Stimulated activated CD8-positive, alpha-beta memory T cell treated with anti-CD3 and anti-CD28 coated beads, Interleukin-4, amount 100 ng/mL, for 1 hour (primary cell): ENCODE data around the gene CMTM4.
"Not testable (repeated sequence)": the region's sequence is repeated elsewhere in the genome, so short reads cannot be mapped to it uniquely, and the experiment has no call there.

Experiments used
- DNase-seq, 2 donors: peaks; one replicate each; pipeline ENCODE4 v3.0.0-alpha.2; 2020; ENCODE audit warnings: low read depth in 2 of 2, low spot score in 1 of 2

CMTM4 gene

GRCh38 chr16:66617728-66618127 is 78.8 kb downstream of the CMTM4 start:
- no peak for DNase-seq

GRCh38 chr16:66617010-66617434 is 79.5 kb downstream of the CMTM4 start:
- no peak for DNase-seq

DNA sequence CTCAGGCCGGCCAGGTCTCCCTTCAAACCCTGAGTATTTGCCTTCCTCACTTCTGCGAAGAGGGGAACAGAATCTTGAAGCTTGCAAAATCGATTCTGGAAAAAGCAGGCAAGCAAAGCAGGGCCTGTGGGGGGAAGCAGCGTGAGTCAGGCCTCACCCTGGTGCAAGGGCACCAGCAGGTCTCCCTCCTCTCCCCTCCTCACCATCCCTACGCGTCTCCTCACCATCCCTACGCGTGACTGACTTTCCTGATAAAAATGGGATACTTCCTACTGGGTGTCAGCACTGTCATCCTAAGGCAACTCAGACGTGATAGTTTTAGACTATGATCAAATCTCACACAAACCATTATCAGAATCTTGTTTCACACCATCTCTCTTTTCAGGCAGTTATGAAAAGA is 80.0 kb downstream of the CMTM4 start:
- no peak for DNase-seq

GRCh38 chr16:66616169-66616568 is 80.4 kb downstream of the CMTM4 start:
- DNase-seq: no peak

- no peak for DNase-seq
These were observed 82.3 kb downstream of the CMTM4 start for GRCh38 chr16:66614161-66614802.

DNA sequence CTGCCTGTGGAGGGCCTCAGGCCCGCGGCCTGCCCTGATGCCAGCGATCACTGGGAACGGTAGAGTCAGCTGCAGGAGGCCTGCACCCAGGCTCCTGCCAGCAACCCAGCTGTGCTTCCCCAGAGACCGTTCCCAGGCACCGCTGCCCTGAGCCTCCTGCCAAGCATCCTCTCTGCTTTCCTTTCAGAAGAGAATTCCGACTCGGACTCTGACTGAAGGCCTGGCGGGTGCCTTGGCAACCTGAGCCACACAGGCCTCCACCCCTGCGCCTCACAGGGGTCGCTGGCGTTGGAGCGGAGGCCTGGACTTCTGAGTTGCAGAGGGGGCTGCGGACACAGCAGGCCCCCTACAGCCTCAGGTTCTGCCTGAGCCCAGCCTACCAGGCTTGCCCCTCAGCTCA is 84.1 kb downstream of the CMTM4 start:
- DNase-seq: no peak

DNA sequence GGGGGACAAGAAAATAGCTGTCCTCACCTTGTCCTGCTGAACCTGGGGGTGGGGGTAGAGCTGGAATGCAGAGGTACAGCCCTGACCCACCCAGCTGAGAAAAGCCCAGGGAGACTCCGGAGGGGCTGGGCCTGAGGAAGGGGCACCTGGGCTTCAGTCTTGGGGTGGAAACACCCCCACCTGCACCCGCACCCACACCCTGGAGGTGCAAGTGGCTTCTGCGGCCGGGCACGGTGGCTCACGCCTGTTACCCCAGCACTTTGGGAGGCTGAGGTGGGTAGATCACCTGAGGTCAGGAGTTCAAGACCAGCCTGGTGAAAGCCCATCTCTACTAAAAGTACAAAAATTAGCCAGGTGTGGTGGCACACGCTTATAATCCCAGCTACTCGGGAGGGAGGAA is 84.6 kb downstream of the CMTM4 start:
- not testable (repeated sequence) for DNase-seq

DNA sequence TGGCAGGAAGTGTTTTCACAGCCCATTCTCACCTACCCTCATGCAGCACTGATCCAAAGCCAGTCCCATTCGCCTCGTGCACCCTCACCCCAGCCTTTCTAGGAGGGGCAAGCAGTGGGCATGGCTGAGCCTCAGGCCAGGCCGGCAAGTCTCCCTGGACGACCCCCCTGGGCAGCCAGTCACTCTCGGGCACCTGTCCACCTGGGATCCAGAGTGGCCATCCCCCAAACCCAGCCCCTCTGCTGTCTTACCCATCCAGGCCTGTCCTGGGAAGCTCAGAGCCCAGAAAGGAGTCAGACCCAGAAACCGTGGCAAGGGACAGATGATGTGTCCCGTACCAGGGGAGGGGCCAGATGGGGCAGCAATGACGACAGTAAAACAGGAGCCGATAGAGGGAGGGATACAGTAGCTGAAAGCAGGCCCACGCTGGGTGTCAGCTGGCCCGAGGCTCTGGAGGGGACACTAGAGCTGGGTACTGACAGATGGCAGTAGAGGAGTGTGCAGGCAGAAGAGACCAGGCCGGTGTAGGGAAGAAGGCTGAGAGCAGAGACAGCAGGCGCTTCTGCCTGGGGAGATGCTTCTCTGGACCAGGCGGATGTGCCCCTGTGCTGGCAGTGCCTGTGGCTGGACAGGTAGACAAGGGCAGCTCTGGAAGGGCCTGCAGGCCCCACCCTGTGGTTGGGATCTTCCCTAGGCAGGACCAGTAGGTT is 86.3 kb downstream of the CMTM4 start:
- no peak for DNase-seq

GRCh38 chr16:66609139-66609510 is 87.4 kb downstream of the CMTM4 start:
- no peak for DNase-seq

- DNase-seq: peak; percentile 52 to 68
These were observed 88.1 kb downstream of the CMTM4 start for GRCh38 chr16:66608241-66609138.

GRCh38 chr16:66605979-66606751 is 90.4 kb downstream of the CMTM4 start:
- no peak for DNase-seq

DNA sequence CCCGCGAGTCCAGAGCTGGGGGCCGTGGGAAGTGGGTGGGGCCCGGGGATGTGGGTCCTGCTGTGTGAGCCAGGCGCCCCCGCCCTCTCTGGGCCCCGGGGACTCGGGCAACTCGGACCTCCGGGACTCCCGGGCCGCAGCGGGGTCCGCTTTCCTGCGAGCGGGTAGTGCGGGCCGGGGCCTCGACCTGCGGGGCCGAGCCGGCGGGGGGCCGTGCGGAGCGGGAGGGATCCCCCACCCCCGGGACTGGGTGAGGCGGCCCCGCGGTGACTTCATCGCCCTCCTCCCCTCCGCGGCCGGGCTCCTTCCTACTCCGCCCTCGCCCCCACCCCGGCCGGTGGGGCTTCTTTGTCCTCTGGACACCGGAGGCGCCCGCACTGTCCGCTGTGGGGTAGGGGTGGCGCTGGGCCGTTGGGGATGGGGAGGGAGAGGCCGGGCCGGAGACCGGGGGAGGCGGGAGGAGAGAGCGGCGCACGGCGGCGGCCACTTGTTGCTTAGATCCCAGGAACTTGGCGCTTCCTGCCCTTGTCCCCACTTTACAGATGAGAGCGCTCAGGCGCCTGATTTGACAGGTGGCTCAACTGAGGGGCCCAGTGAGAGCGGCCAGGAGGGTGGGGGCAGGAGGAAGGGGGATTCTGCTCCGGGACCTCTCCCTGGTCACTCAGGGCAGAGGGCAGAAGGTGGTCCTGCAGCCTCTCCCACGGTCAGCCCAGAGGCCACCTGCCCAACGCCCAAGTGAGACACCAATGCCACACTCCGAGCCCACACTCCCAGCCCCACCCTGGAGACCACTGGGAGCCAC is 91.2 kb downstream of the CMTM4 start:
- DNase-seq: no peak

GRCh38 chr16:66604376-66605176 is 92.0 kb downstream of the CMTM4 start, which contains the start of gene CMTM3:
TSS of gene CMTM3 (plus strand) at chr16:66604704. CDS start at chr16:66604806, 102 bp downstream.
- peak; percentile 30 to 39 for DNase-seq

DNA sequence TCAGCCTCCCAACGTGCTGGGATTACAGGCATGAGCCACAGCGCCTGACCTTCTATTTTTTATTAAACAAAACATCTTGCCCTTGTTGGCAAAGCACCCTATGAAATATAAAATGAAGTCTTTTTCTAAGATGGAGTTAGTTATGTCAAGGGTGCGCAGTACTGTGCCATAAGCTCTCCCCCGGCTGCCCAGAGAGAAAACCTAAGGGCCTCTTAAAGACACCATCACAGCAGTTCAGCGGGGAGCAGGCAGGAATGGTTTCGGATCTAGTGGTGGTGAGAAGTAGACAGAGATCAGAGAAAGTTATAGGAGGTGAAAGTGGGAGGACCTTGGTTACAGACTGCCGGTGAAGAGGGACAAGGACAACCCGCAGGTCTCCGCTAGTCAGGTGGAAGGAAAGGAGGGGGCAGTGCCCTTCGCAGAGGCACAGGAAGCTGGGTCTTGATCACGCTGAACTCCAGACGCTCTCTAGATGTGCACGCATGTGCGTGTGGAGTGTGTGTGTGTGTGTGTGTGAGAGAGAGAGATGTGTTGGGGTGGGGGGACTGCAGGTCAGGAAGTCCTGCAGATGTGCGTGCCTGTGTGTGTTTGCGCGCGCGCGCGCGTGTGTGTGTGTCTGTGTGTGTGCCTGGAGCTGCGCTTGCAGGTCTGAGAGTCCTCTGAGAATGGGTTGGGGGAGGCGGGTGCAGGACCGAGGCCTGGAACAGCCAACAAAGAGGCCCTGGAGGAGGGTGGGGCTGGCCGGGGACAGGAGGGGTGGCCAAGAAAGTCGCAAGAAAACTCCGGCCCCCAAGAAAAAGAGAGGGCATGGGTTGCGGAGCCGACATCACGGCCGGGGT is 92.8 kb downstream of the CMTM4 start:
- DNase-seq: peak; percentile 27 to 55

DNA sequence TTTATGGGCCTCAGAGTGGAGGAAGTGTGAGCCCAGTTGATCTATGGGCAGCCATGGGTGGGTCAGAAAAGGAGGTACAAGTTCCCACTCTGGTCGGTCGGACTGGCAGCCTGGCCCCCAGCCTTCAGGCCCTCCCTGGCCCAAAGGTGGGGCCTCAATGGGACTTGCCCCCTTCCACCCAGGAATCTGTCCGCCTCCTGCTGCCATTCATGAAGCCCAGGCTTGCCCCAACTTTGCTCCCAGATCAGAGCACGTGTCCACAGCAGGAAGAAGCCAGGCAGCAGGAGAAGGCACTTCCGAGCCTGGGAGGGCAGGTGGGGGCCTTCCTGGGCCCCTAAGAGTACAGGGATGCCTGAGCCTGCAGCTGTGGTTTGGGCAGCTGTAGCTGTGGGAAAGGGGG is 95.1 kb downstream of the CMTM4 start:
- DNase-seq: no peak

DNA sequence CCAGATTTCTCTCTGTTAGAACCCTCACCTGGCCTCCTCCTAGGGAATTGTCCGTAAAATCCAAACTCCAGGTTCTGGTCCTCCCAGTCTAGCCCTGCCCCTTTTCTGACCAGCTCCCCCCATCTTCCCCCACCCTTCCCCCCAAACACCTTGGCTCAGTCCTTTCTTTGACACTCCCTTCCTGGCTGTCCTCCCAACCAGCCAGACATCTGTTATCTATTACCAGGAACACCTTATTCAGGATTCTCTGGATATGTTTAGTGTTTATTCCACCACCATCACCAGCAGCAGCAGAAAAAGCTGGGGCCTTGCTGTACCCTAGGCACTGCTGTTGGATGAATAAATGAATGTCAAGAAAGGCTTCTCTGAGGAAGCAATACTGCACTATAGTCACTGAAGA is 96.1 kb downstream of the CMTM4 start:
- DNase-seq: no peak

GRCh38 chr16:66599726-66600125 is 96.8 kb downstream of the CMTM4 start:
- DNase-seq: no peak

GRCh38 chr16:66598111-66598510 is 98.4 kb downstream of the CMTM4 start:
- no peak for DNase-seq
